Neuron (in vitro differentiated cells): ENCODE measurements around the gene LRP10.

Experiments used
- H2AFZ ChIP-seq: one replicate; pipeline ENCODE4 v1.6.1; 2013; ENCODE audit warnings: low read depth, mild to moderate bottlenecking, inconsistent platforms, low read length, moderate library complexity
- H3K27me3 ChIP-seq: one replicate; pipeline ENCODE4 v1.6.1; 2013; ENCODE audit warnings: low read length; ENCODE audit not compliant: insufficient read depth
- H3K36me3 ChIP-seq: one replicate; pipeline ENCODE4 v1.6.1; 2013; ENCODE audit warnings: low read length; ENCODE audit not compliant: insufficient read depth
- H3K4me1 ChIP-seq: one replicate; pipeline ENCODE4 v1.6.1; 2013; ENCODE audit warnings: low read length; ENCODE audit not compliant: insufficient read depth
- H3K4me3 ChIP-seq: 2 replicates; pipeline ENCODE4 v1.5.1; 2013; ENCODE audit warnings: mild to moderate bottlenecking, low read length, moderate library complexity
- H3K9me3 ChIP-seq: one replicate; pipeline ENCODE4 v1.6.1; 2013; ENCODE audit warnings: low read length

Gene LRP10

GRCh38 chr14:22915886-22916521 is 44.5 kb downstream of the LRP10 start:
- H2AFZ ChIP-seq, result no peak overlapping the region
- peaks cover 24% of the 10 kb centered on the region for H3K36me3 ChIP-seq
- H3K4me3 ChIP-seq, result no peak overlapping the region
- peaks cover 10% of the 10 kb centered on the region for H3K4me1 ChIP-seq
- no peaks in the 10 kb centered on the region for H3K27me3 ChIP-seq
- no peaks in the 10 kb centered on the region for H3K9me3 ChIP-seq

GRCh38 chr14:22918804-22919600 is 47.5 kb downstream of the LRP10 start, which contains the start of gene RBM23:
RBM23 (minus strand) TSS chr14:22919149.
- no peaks in the 10 kb centered on the region for H3K27me3 ChIP-seq
- H3K9me3 ChIP-seq, result no peaks in the 10 kb centered on the region
- peaks cover 44% of the 10 kb centered on the region for H3K36me3 ChIP-seq
- peaks cover 10% of the 10 kb centered on the region for H3K4me1 ChIP-seq
- H3K4me3 ChIP-seq, result peak within 1 kb of the TSS; percentile 82
- peak within 1 kb of the TSS; percentile 60 for H2AFZ ChIP-seq

DNA sequence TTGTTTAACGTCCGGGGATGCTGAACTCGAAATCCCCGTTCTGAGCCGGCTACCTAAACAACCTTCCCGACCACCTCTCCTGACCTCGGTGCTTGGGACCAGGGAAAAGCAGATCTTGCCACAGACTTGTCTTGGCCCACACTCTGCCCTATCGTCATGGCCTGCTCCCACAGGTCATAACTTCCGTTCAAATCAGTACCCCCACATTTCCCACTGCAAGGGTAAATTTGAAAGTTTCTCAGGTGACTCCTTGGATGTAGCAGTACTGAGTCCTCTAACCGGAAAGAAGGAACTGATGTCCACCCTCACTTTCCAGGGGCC is 48.0 kb downstream of the LRP10 start:
- Histone ChIP-seq H3K36me3 (peaks cover 48% of the 10 kb centered on the region), H3K27me3 (no peaks in the 10 kb centered on the region), H3K4me3 (peak overlapping the region; percentile 37), H3K9me3 (no peaks in the 10 kb centered on the region), H2AFZ (no peak overlapping the region), H3K4me1 (peaks cover 10% of the 10 kb centered on the region)

GRCh38 chr14:22920697-22921096 is 49.2 kb downstream of the LRP10 start:
- peaks cover 54% of the 10 kb centered on the region for H3K36me3 ChIP-seq
- H3K4me1 ChIP-seq, result peaks cover 10% of the 10 kb centered on the region
- no peak overlapping the region for H2AFZ ChIP-seq
- no peak overlapping the region for H3K4me3 ChIP-seq
- H3K27me3 ChIP-seq, result no peaks in the 10 kb centered on the region
- H3K9me3 ChIP-seq, result no peaks in the 10 kb centered on the region

- peaks cover 65% of the 10 kb centered on the region for H3K36me3 ChIP-seq
- H3K4me1 ChIP-seq, result peaks cover 10% of the 10 kb centered on the region
- H3K27me3 ChIP-seq, result no peaks in the 10 kb centered on the region
- H3K4me3 ChIP-seq, result no peak overlapping the region
- H3K9me3 ChIP-seq, result no peaks in the 10 kb centered on the region
- H2AFZ ChIP-seq, result no peak overlapping the region
These were observed 50.8 kb downstream of the LRP10 start for GRCh38 chr14:22922294-22922693.

GRCh38 chr14:22923746-22924145 is 52.2 kb downstream of the LRP10 start:
- Histone ChIP-seq H2AFZ (no peak overlapping the region), H3K4me1 (peaks cover 15% of the 10 kb centered on the region), H3K36me3 (peaks cover 65% of the 10 kb centered on the region), H3K9me3 (no peaks in the 10 kb centered on the region), H3K4me3 (no peak overlapping the region), H3K27me3 (no peaks in the 10 kb centered on the region)

GRCh38 chr14:22925513-22925912 is 54.0 kb downstream of the LRP10 start:
- H3K36me3 ChIP-seq, result peaks cover 58% of the 10 kb centered on the region

DNA sequence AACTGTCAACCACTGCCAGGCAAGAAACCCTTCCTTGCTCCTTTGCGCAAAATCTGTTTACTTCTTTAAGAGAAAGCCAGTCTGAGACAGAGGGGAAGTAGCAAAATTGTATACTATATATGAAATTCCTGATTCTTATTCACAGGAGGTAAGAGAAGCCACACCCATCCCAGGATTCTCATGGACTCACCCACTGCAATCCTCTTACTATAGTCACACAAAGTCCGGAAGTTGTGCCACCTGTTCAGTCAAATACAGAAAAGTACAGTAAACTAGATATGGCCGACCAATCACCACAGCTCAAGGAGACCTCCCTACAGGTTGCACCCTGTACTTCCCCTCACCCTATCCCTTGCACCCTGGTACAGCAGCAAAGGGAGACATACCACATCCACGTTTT is 54.8 kb downstream of the LRP10 start:
- Histone ChIP-seq H3K4me1 (peaks cover 16% of the 10 kb centered on the region), H3K27me3 (no peaks in the 10 kb centered on the region), H2AFZ (no peak overlapping the region), H3K36me3 (peaks cover 50% of the 10 kb centered on the region), H3K9me3 (no peaks in the 10 kb centered on the region), H3K4me3 (no peak overlapping the region)

More at GRCh38 chr14:22925513-22925912, 54.0 kb downstream of the LRP10 start:
- Histone ChIP-seq H3K9me3 (no peaks in the 10 kb centered on the region), H3K4me1 (peaks cover 16% of the 10 kb centered on the region), H2AFZ (no peak overlapping the region), H3K4me3 (no peak overlapping the region), H3K27me3 (no peaks in the 10 kb centered on the region)

- no peaks in the 10 kb centered on the region for H3K9me3 ChIP-seq
These were observed 56.9 kb downstream of the LRP10 start for GRCh38 chr14:22928237-22929103.

DNA sequence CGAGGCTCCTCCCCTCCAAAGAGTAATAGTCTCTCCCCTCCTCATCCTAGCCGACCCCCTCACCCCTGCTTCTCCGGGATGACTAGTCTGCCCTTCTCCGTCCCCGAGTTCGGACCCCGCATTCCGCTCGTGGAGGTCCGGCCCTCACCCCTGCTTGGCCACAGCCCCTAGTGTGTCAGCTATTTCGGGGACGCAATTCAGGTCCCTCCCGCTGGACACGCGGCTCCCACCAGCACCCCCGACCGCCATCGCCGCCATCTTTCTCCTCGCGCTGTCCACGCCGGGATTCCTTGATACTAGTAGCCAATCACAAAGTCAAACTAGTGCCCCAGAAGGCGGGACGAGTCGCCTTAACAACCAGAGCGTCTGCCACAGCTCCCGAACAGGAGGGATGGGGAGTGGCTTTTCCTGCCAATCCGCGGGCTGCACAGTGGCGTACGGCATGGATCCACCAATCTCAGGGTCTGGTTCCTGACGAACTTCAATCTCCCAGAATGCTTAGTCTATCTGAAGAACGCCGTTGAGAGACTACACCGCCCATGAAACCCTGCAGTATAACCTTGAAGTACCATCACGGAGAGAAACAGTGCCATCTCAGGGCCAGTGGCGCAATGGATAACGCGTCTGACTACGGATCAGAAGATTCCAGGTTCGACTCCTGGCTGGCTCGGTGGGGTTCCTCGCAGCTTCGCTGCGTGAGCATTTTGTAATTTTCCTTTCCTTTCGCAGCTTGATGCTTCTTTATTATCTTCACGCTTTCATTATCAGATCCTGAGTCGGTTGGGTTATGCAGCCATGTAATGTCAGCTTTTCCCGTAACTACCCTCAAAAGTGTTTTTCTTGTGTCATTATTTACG is 57.8 kb downstream of the LRP10 start, which contains the start of gene PRMT5:
PRMT5 (minus strand) TSS at position 273 of the 857 bp plus-strand sequence; CDS start at position 258, 15 bp downstream.
- Histone ChIP-seq H3K9me3 (no peaks in the 10 kb centered on the region), H3K27me3 (no peaks in the 10 kb centered on the region), H3K4me3 (peak within 1 kb of the TSS; percentile 89), H3K4me1 (peaks cover 21% of the 10 kb centered on the region), H2AFZ (peak within 1 kb of the TSS; percentile 79), H3K36me3 (peaks cover 26% of the 10 kb centered on the region)

More at GRCh38 chr14:22928237-22929103, 56.9 kb downstream of the LRP10 start:
- Histone ChIP-seq H3K4me3 (peak overlapping the region; percentile 89), H3K27me3 (no peaks in the 10 kb centered on the region), H3K36me3 (peaks cover 33% of the 10 kb centered on the region), H3K4me1 (peaks cover 16% of the 10 kb centered on the region), H2AFZ (peak overlapping the region; percentile 41)

GRCh38 chr14:22929961-22930364 is 58.4 kb downstream of the LRP10 start:
- Histone ChIP-seq H3K36me3 (peaks cover 20% of the 10 kb centered on the region), H3K27me3 (no peaks in the 10 kb centered on the region), H3K4me1 (peaks cover 21% of the 10 kb centered on the region), H3K4me3 (peak overlapping the region; percentile 89), H3K9me3 (no peaks in the 10 kb centered on the region), H2AFZ (peak overlapping the region; percentile 79)
